Adrenal gland (tissue), 19 donors: ENCODE results near the gene OR4M1. TPM values are rescaled to one million over a fixed set of nuclear protein-coding genes. Genes with fewer than 3 reads are reported as not detected.
"Not testable (repeated sequence)": the region's sequence is repeated elsewhere in the genome, so short reads cannot be mapped to it uniquely, and the experiment has no call there.

Experiments
- DNase-seq, 7 donors: peaks; one replicate each; pipeline ENCODE4 v3.0.0-alpha.2; 2019 to 2020
- H3K27ac ChIP-seq, 5 donors: fragments of 200-600 bp; sonication (generic) in 4 of 5; 1 replicate in 3 of 5; 2 replicates in 2 of 5; pipeline versions ENCODE4 v1.5.1 to v1.8.0; 2016 to 2020; ENCODE audit warnings: mild to moderate bottlenecking in 1 of 5
- H3K27me3 ChIP-seq: fragments of 200-600 bp; 2 replicates; pipeline ENCODE4 v1.8.0; 2021
- H3K36me3 ChIP-seq, 2 donors: fragments of 200-600 bp; replicated peaks in 1 of 2; 1 replicate in 1 of 2; 2 replicates in 1 of 2; pipeline versions ENCODE4 v1.5.1 to v1.8.0; 2018 to 2022
- H3K4me1 ChIP-seq, 2 donors: fragments of 200-600 bp; replicated peaks in 1 of 2; 1 replicate in 1 of 2; 2 replicates in 1 of 2; pipeline versions ENCODE4 v1.5.1 to v1.8.0; 2018 to 2021
- H3K4me3 ChIP-seq, 4 donors: fragments of 200-600 bp; sonication (generic) in 3 of 4; one replicate each; pipeline ENCODE4 v1.5.1; 2016 to 2018
- H3K9me3 ChIP-seq, 3 donors: fragments of 200-600 bp; sonication (generic) in 1 of 3; replicated peaks in 1 of 3; 1 replicate in 2 of 3; 2 replicates in 1 of 3; pipeline versions ENCODE4 v1.5.1 to v1.8.0; 2016 to 2021
- CTCF ChIP-seq, 6 experiments: fragments of 450-650 bp in 4 of 6; fragments of 200-600 bp in 2 of 6; sonication (generic) in 1 of 6; IDR thresholded peaks; 1 replicate in 5 of 6; 2 replicates in 1 of 6; pipeline versions ENCODE4 v1.5.1 to v1.8.0; 2016 to 2021; ENCODE audit warnings: antibody characterized with exemption in 6 of 6, mild to moderate bottlenecking in 2 of 6, moderate library complexity in 1 of 6
- POLR2A ChIP-seq, 2 donors: fragments of 450-650 bp; IDR thresholded peaks; one replicate each; pipeline ENCODE4 v1.6.1; 2017; ENCODE audit warnings: antibody characterized with exemption in 2 of 2, mild to moderate bottlenecking in 2 of 2, moderate library complexity in 1 of 2
- WGBS, 4 donors: extraction: QIAGEN DNeasy Blood & Tissue Kit in 2 of 4; methylation state at CpG; one replicate each; pipeline versions ENCODE4 v1.1.5 to v1.1.7; 2013 to 2017; 5-methylcytosine and 5-hydroxymethylcytosine counted together
- intact Hi-C, 2 donors: fragments of 100-400 bp; cut with DNase I; formaldehyde crosslinking; loops; one replicate each; pipeline versions ENCODE4 v1.14.1 to v1.15.0; 2022 to 2023
- long read RNA-seq, 10 donors: library from polyadenylated mRNA in 3 of 10; unstranded in 2 of 10; stranded (forward) in 1 of 10; transcript quantifications; one replicate each; pipeline ENCODE4 v2.0.0 and lab custom pipeline, GENCODE V29; 2021 to 2026
- polyA plus RNA-seq, 3 donors: library from polyadenylated mRNA; stranded (reverse); fragments of 200-250 nt in 2 of 3; fragments of 350-450 nt in 1 of 3; fragmentation: Illumina TruSeq in 1 of 3; extraction: RNeasy Lipid Tissue Mini Kit (QIAGEN cat#74804) in 1 of 3; gene quantifications; one replicate each; pipeline ENCODE4 v1.2.3, GENCODE V29; 2013 to 2014
- total RNA-seq, 9 donors: library from RNA; depleted of rRNA in 4 of 9; stranded (reverse); fragments of >200 nt in 4 of 9; fragments of 120-200 nt in 1 of 9; fragmentation: NEBNext Ultra II Directional in 1 of 9; extraction: Animal tissue kit (Norgen Biotek cat#: 25700) in 1 of 9; gene quantifications; one replicate each; pipeline versions ENCODE4 v1.1.0 to v1.2.4, GENCODE V29; 2013 to 2023
- donor health status: healthy with polysubstance abuse.
- donor health status: Bipolar disorder and iron deficiency.
- donor health status: DM: yes; HTN: yes; CAD: no.
- donor health status: DM: no; HTN: no; CAD: no.
- donor health status: DM: no; HTN: no; CAD: no.
- donor health status: DM: yes; HTN: yes; CAD: no.

OR4M1 gene, protein sequence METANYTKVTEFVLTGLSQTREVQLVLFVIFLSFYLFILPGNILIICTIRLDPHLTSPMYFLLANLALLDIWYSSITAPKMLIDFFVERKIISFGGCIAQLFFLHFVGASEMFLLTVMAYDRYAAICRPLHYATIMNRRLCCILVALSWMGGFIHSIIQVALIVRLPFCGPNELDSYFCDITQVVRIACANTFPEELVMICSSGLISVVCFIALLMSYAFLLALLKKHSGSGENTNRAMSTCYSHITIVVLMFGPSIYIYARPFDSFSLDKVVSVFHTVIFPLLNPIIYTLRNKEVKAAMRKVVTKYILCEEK
- total RNA-seq (not detected), polyA plus RNA-seq (not detected)
- long read RNA-seq, donor 1: 0 reads
- long read RNA-seq, donor 2: 0 reads
- long read RNA-seq, donor 3: 0 reads
- long read RNA-seq, donor 4: 0 reads
- long read RNA-seq, donor 5: 0 reads
- long read RNA-seq, donor 6: 0 reads
- long read RNA-seq, donor 7: 0 reads
- long read RNA-seq, donor 8: 0 reads
- long read RNA-seq, donor 9: 0 reads
- long read RNA-seq, donor 10: 0 reads

- DNase-seq, H3K4me1 ChIP-seq, intact Hi-C loops, H3K36me3 ChIP-seq, H3K27me3 ChIP-seq, H3K9me3 ChIP-seq, H3K4me3 ChIP-seq: not testable (repeated sequence)
- H3K27ac ChIP-seq: peak within 1 kb of the TSS in 1 of 5 donors; percentile 48
- WGBS, 4 donors: 0 to 16% (median 10%) methylated on average over 1 of the region's 1 CpG
These were observed at the start of gene OR4M1 for GRCh38 chr14:19773204-19773603. OR4M1 (plus strand) TSS chr14:19773504; CDS start chr14:19780323, 6,819 bp downstream.

DNA sequence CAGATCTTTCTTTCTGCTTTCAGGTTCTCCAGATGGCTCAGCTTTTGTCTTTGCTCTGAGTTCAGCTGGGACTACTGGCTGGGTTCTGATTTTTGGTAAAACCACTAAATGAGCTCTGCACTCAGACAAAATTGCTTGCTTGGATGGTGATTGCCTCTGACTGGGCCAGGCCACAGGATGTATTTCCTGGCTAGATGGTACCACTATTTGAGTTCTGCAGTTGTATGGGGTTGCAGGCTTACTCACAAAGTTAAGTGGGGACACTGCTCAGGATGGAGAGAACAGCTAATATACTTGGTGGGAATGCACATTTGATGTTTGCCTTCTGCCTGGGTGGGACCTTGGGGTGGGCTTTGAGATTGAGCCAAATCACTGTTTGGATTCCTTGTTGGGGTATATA lies 43.9 kb upstream of the OR4M1 start:
- Histone ChIP-seq H3K27me3 (no peaks in the 10 kb centered on the region), H3K36me3 (no peaks in the 10 kb centered on the region), H3K9me3 (no peaks in the 10 kb centered on the region), H3K27ac (no peak overlapping the region), H3K4me3 (no peak overlapping the region), H3K4me1 (no peaks in the 10 kb centered on the region)
- TF ChIP-seq CTCF (IDR thresholded peaks at IDR 0.05) (no peak), POLR2A (IDR thresholded peaks at IDR 0.05) (no peak)
- intact Hi-C loops: no loop called here
- no peak for DNase-seq

DNA sequence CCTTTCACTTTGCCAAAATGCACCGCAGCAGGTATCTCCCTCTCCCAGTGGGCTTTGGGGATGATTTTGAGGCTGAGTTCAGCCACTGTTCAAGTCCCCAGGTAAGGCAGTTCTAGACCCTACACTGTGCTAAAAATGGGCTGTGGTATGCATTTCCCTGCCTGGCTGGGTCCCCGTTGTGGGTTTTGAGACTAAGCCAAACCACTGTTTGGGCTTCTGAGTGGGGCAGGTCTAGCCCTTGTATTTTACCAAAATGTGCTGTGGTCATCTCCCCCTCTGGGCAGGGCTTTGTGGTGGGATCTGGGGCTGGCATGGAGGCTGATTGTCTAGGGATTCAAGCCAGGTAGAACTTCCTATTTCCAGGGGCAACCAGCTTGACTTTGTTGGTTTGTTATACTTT lies 43.5 kb upstream of the OR4M1 start:
- Histone ChIP-seq H3K4me3 (no peak overlapping the region), H3K36me3 (no peaks in the 10 kb centered on the region), H3K27ac (no peak overlapping the region), H3K4me1 (no peaks in the 10 kb centered on the region), H3K9me3 (no peaks in the 10 kb centered on the region), H3K27me3 (no peaks in the 10 kb centered on the region)
- intact Hi-C loops: no loop called here
- WGBS, 4 donors: 55 to 70% (median 63%) methylated on average over 2 of the region's 2 CpGs
- TF ChIP-seq POLR2A (IDR thresholded peaks at IDR 0.05) (no peak), CTCF (IDR thresholded peaks at IDR 0.05) (no peak)
- DNase-seq: no peak

DNA sequence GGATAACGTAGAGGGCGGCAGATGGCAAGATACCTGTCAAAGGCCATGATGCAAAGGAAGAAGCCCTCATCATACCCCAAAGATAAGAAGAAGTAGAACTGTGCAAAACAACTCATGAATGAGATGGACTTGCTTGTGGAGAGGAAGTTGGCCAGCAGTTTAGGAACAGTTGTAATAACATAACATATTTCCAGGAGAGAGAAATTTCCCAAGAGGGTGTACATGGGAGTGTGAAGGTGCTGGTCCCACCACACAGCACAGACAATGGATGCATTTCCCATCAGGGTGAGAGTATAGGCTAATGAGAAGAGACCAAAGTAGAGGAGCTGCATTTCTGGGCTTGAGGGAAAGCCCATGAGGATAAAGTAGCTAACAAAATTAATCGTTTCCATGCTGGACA lies 39.4 kb upstream of the OR4M1 start:
- 59 to 77% (median 68%) methylated on average over 3 of the region's 3 CpGs for WGBS, 4 donors
- H3K4me3 ChIP-seq, H3K27ac ChIP-seq, H3K4me1 ChIP-seq, DNase-seq, intact Hi-C loops, H3K27me3 ChIP-seq, H3K9me3 ChIP-seq, H3K36me3 ChIP-seq: not testable (repeated sequence)

DNA sequence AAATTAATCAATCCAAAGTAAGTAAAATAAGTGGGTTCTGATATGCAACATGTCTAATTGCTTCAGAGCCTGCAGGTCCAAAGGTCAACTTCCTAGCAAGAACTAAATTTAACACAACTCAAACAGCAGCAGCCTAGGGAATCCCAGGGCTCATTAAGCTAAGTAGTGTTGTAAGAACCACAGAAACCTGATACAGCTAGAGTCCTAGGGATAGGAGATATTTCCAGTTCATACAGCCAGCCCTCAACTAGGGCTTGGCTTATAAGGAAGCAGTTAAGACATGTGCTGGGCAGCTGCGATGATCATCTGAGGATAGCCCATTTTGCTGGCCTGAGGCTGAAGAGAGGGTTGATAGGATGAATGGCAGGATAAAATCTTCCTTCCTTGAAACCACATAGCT lies 30.0 kb upstream of the OR4M1 start, which contains the start of gene OR4Q3:
Gene OR4Q3, plus strand, starts transcription at position 316 of the 400 bp plus-strand sequence.
- H3K27ac ChIP-seq: no peak within 1 kb of the TSS
- no peaks in the 10 kb centered on the region for H3K36me3 ChIP-seq
- WGBS, 4 donors: 67 to 85% (median 71%) methylated on average over 1 of the region's 1 CpG
- H3K4me3 ChIP-seq: no peak within 1 kb of the TSS
- intact Hi-C loops: no loop called here
- H3K9me3 ChIP-seq: no peaks in the 10 kb centered on the region
- no peaks in the 10 kb centered on the region for H3K27me3 ChIP-seq
- H3K4me1 ChIP-seq: no peaks in the 10 kb centered on the region
- no peak for DNase-seq
- TF ChIP-seq POLR2A (IDR thresholded peaks at IDR 0.05) (no peak), CTCF (IDR thresholded peaks at IDR 0.05) (no peak)

GRCh38 chr14:19752316-19752715 lies 21.0 kb upstream of the OR4M1 start:
- H3K27me3 ChIP-seq, H3K4me3 ChIP-seq, H3K4me1 ChIP-seq, H3K36me3 ChIP-seq, H3K9me3 ChIP-seq, intact Hi-C loops, DNase-seq, H3K27ac ChIP-seq: not testable (repeated sequence)
